ENCODE measurements around the gene RAD51B. TPM values are rescaled to one million over a fixed set of nuclear protein-coding genes. Genes with fewer than 3 reads are reported as not detected.
A peak's percentile ranks its signal among the peaks of the same experiment; 100 is the strongest.
"Not testable (repeated sequence)": the region's sequence is repeated elsewhere in the genome, so short reads cannot be mapped to it uniquely, and the experiment has no call there.

RAD51B gene
- total RNA-seq, 2 donors from 2014 or later = 37.0 to 49.7 TPM

GRCh38 chr14:68289452-68289851, 469.9 kb downstream of the RAD51B start:
- H3K4me3 Mint-ChIP-seq; H3K9me3 Mint-ChIP-seq; H3K27me3 Mint-ChIP-seq; ATAC-seq (replicated peaks); H3K27ac Mint-ChIP-seq; H3K36me3 Mint-ChIP-seq (ENCODE audit: low read depth): not testable (repeated sequence)
- peaks cover 61% of the 10 kb centered on the region for H3K4me1 Mint-ChIP-seq

GRCh38 chr14:68291820-68292219, 472.2 kb downstream of the RAD51B start:
- H3K27ac Mint-ChIP-seq = peak overlapping the region; percentile 79
- ATAC-seq (replicated peaks) = peak; percentile 28
- H3K4me1 Mint-ChIP-seq = peaks cover 46% of the 10 kb centered on the region
- no peaks in the 10 kb centered on the region for H3K9me3 Mint-ChIP-seq
- no peaks in the 10 kb centered on the region for H3K27me3 Mint-ChIP-seq
- H3K4me3 Mint-ChIP-seq = peak overlapping the region; percentile 59
- no peaks in the 10 kb centered on the region for H3K36me3 Mint-ChIP-seq (ENCODE audit: low read depth)

GRCh38 chr14:68292441-68293215, 473.0 kb downstream of the RAD51B start:
- no peaks in the 10 kb centered on the region for H3K36me3 Mint-ChIP-seq (ENCODE audit: low read depth)
- H3K27me3 Mint-ChIP-seq = no peaks in the 10 kb centered on the region
- peak overlapping the region; percentile 59 for H3K4me3 Mint-ChIP-seq
- no peaks in the 10 kb centered on the region for H3K9me3 Mint-ChIP-seq
- ATAC-seq (replicated peaks) = peak; percentile 62
- peak overlapping the region; percentile 79 for H3K27ac Mint-ChIP-seq
- peaks cover 38% of the 10 kb centered on the region for H3K4me1 Mint-ChIP-seq

DNA sequence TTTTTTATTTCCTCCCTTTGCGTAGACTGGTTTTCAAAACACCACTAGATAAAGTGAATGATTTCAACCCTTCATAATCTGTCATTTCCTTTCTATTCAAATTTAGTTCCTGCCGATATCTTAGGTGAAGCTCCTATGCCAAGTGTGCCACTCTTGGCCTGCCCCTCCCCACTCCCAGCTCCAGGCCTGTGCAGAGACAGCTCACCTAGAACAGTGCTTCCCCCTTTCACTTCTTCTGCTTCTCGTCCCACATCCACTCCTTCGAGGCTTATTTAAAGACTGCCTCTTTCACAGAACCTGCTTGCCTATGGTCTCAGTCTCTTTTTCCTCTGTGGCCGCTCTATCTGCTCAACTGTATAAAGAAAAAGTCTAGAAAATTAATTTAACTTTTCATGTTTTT, 473.8 kb downstream of the RAD51B start:
- Mint-ChIP-seq H3K36me3 (ENCODE audit: low read depth) (no peaks in the 10 kb centered on the region), H3K9me3 (no peaks in the 10 kb centered on the region), H3K4me3 (peak overlapping the region; percentile 59), H3K4me1 (peaks cover 36% of the 10 kb centered on the region), H3K27me3 (no peaks in the 10 kb centered on the region), H3K27ac (peak overlapping the region; percentile 79)
- peak; percentile 31 for ATAC-seq (replicated peaks)

- Mint-ChIP-seq H3K27me3 (no peaks in the 10 kb centered on the region), H3K4me1 (peaks cover 33% of the 10 kb centered on the region), H3K9me3 (no peaks in the 10 kb centered on the region), H3K27ac (no peak overlapping the region), H3K4me3 (no peak overlapping the region), H3K36me3 (ENCODE audit: low read depth) (no peaks in the 10 kb centered on the region)
- ATAC-seq (replicated peaks) = no peak
Observed at GRCh38 chr14:68295316-68295816, 475.8 kb downstream of the RAD51B start.

GRCh38 chr14:68297039-68297438, 477.5 kb downstream of the RAD51B start:
- no peaks in the 10 kb centered on the region for H3K27me3 Mint-ChIP-seq
- ATAC-seq (replicated peaks) = no peak
- H3K9me3 Mint-ChIP-seq = peaks cover under 1% of the 10 kb centered on the region
- no peaks in the 10 kb centered on the region for H3K36me3 Mint-ChIP-seq (ENCODE audit: low read depth)
- H3K4me1 Mint-ChIP-seq = peaks cover 27% of the 10 kb centered on the region
- H3K27ac Mint-ChIP-seq = no peak overlapping the region
- H3K4me3 Mint-ChIP-seq = no peak overlapping the region

DNA sequence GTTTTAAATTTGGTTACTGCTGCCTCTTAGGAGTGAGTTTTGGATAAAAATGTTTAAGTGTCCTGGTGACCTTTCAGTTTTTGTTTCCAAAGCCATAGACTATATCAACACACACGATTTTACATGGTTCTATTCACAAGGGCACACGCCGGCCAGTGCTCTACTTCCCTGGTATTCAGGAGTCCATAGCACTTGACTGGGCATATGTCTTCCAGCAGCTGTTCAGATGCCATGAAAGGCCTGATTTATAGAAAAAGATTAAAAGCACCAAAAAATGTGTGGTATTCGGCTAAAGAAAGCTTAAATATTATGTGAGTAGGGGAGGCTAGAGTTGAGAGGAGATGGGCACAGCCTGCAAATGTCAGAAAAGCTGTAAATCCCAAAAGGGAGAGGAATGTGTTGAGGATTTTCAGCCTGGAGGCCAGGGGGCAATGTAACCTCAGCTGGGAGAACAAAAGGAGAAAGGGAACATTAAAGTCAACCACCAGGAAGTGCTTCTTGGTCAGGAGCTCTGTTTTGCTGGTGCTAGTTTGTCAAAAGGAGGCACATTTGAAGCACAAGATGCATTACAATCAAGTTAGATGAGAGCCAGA, 478.4 kb downstream of the RAD51B start:
- peaks cover 3% of the 10 kb centered on the region for H3K9me3 Mint-ChIP-seq
- no peaks in the 10 kb centered on the region for H3K27me3 Mint-ChIP-seq
- no peak for ATAC-seq (replicated peaks)
- no peaks in the 10 kb centered on the region for H3K36me3 Mint-ChIP-seq (ENCODE audit: low read depth)
- H3K27ac Mint-ChIP-seq = no peak overlapping the region
- H3K4me3 Mint-ChIP-seq = no peak overlapping the region
- peaks cover 18% of the 10 kb centered on the region for H3K4me1 Mint-ChIP-seq

DNA sequence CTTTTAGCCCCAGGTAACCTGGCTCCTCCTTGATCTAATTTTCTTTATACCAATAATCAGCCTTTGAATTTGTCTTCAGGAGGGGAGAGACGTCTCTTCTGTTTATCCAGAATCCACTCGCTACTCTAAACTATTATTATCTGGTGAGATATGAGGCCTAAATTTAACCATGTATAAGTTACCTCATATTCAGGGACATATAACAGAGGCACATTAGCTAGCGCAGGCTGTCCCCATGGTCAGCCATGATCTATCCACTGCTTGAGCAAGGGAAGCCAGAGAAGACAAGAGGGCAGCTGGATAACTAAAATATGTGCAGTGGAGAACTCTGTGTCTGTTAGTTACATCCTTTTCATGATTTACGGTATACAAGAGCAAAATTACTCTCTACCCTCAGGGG, 481.0 kb downstream of the RAD51B start:
- Mint-ChIP-seq H3K4me3 (no peak overlapping the region), H3K27ac (no peak overlapping the region), H3K27me3 (no peaks in the 10 kb centered on the region), H3K9me3 (peaks cover 3% of the 10 kb centered on the region), H3K36me3 (ENCODE audit: low read depth) (no peaks in the 10 kb centered on the region), H3K4me1 (peaks cover 5% of the 10 kb centered on the region)
- ATAC-seq (replicated peaks) = no peak

GRCh38 chr14:68301219-68301618, 481.6 kb downstream of the RAD51B start:
- H3K36me3 Mint-ChIP-seq (ENCODE audit: low read depth) = no peaks in the 10 kb centered on the region
- no peak for ATAC-seq (replicated peaks)
- no peak overlapping the region for H3K27ac Mint-ChIP-seq
- peaks cover 5% of the 10 kb centered on the region for H3K4me1 Mint-ChIP-seq
- H3K27me3 Mint-ChIP-seq = no peaks in the 10 kb centered on the region
- H3K4me3 Mint-ChIP-seq = no peak overlapping the region
- H3K9me3 Mint-ChIP-seq = peaks cover 3% of the 10 kb centered on the region

DNA sequence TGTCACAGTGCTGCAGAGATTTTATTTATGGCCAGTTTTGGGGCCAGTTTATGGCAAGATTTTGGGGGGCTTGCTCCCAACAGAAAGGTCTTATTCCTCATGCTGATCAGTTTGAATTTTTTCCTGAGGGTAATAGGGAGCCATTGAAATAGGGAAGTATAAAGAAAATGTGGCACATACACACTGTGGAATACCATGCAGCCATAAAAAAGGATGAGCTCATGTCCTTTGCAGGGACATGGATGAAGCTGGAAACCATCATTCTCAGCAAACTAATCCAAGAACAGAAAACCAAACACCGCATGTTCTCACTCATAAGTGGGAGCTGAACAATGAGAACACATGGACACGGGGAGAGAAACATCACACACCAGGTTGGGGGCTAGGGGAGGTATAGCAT, 483.4 kb downstream of the RAD51B start:
- not testable (repeated sequence) for H3K27ac Mint-ChIP-seq; H3K27me3 Mint-ChIP-seq; H3K4me1 Mint-ChIP-seq; H3K9me3 Mint-ChIP-seq; H3K36me3 Mint-ChIP-seq (ENCODE audit: low read depth); ATAC-seq (replicated peaks); H3K4me3 Mint-ChIP-seq

GRCh38 chr14:68305738-68306137, 486.2 kb downstream of the RAD51B start:
- Mint-ChIP-seq H3K4me3 (no peak overlapping the region), H3K36me3 (ENCODE audit: low read depth) (no peaks in the 10 kb centered on the region), H3K9me3 (peaks cover 3% of the 10 kb centered on the region), H3K27ac (no peak overlapping the region), H3K4me1 (peaks cover 15% of the 10 kb centered on the region), H3K27me3 (no peaks in the 10 kb centered on the region)
- ATAC-seq (replicated peaks) = peak; percentile 7

- Mint-ChIP-seq H3K4me3 (no peak overlapping the region), H3K9me3 (peaks cover 3% of the 10 kb centered on the region), H3K4me1 (peaks cover 15% of the 10 kb centered on the region), H3K27me3 (no peaks in the 10 kb centered on the region), H3K27ac (no peak overlapping the region), H3K36me3 (ENCODE audit: low read depth) (no peaks in the 10 kb centered on the region)
- ATAC-seq (replicated peaks) = no peak
Observed at GRCh38 chr14:68306265-68306933, 486.8 kb downstream of the RAD51B start.

GRCh38 chr14:68306934-68307789, 487.6 kb downstream of the RAD51B start:
- no peaks in the 10 kb centered on the region for H3K36me3 Mint-ChIP-seq (ENCODE audit: low read depth)
- no peak overlapping the region for H3K27ac Mint-ChIP-seq
- no peaks in the 10 kb centered on the region for H3K27me3 Mint-ChIP-seq
- H3K9me3 Mint-ChIP-seq = peaks cover under 1% of the 10 kb centered on the region
- peaks cover 19% of the 10 kb centered on the region for H3K4me1 Mint-ChIP-seq
- no peak for ATAC-seq (replicated peaks)
- H3K4me3 Mint-ChIP-seq = no peak overlapping the region

DNA sequence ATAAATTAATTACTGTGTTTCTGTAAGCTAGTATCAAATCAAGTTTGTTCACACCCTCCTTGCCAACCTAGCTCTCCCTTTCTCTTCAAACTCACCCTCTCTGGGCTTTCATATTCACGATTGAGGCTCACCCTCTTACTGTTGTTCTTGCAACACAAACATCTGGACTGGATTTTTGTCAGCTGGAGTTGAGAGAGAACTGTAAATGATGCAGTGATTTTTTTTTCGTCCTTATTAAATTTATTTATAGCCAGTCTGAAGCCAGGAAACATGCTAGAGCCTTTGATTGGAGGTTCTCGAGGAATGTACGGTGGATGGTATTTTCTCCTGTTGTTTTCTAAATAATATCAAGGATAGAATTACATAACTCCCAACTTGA, 488.2 kb downstream of the RAD51B start:
- H3K4me3 Mint-ChIP-seq = no peak overlapping the region
- peaks cover 24% of the 10 kb centered on the region for H3K4me1 Mint-ChIP-seq
- no peaks in the 10 kb centered on the region for H3K9me3 Mint-ChIP-seq
- no peak overlapping the region for H3K27ac Mint-ChIP-seq
- no peak for ATAC-seq (replicated peaks)
- no peaks in the 10 kb centered on the region for H3K36me3 Mint-ChIP-seq (ENCODE audit: low read depth)
- H3K27me3 Mint-ChIP-seq = no peaks in the 10 kb centered on the region

Data from activated T-helper 17 cell treated with anti-CD3 and anti-CD28 coated beads, Interleukin-2, amount 50 U/mL, for 72 hours (primary cell).